LNCAP (cell line): Measurements from ENCODE around the gene NAP1L4.

Experiments used
- TF ChIP-seq, protein P1 (sequence below): fragments of 450-650 bp; IDR thresholded peaks from 2 replicates; pipeline ENCODE4 v1.5.1; 2017; ENCODE audit warnings: mild to moderate bottlenecking

NAP1L4 gene

DNA sequence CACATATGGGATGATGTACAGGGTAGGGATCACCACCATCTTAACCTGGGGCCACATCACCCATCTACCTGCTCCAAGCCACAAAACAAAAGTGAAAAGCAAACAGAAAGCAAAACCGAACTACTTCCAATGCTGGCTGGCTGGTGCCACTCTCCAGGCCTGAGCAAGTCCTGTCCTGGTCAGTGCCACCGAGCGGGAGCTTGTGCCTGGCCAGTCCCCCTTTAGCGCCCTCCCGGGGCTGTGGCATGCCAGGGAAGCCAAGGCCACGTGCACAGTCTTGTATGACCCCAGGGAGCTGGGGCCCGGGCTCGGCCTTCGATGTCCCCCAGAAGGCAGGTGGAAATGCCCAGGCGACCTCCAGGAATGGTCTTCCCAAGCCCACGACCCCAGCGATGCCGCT lies 17.9 kb upstream of the NAP1L4 start:
- TF ChIP-seq, protein P1, sequence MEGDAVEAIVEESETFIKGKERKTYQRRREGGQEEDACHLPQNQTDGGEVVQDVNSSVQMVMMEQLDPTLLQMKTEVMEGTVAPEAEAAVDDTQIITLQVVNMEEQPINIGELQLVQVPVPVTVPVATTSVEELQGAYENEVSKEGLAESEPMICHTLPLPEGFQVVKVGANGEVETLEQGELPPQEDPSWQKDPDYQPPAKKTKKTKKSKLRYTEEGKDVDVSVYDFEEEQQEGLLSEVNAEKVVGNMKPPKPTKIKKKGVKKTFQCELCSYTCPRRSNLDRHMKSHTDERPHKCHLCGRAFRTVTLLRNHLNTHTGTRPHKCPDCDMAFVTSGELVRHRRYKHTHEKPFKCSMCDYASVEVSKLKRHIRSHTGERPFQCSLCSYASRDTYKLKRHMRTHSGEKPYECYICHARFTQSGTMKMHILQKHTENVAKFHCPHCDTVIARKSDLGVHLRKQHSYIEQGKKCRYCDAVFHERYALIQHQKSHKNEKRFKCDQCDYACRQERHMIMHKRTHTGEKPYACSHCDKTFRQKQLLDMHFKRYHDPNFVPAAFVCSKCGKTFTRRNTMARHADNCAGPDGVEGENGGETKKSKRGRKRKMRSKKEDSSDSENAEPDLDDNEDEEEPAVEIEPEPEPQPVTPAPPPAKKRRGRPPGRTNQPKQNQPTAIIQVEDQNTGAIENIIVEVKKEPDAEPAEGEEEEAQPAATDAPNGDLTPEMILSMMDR: no peak

DNA sequence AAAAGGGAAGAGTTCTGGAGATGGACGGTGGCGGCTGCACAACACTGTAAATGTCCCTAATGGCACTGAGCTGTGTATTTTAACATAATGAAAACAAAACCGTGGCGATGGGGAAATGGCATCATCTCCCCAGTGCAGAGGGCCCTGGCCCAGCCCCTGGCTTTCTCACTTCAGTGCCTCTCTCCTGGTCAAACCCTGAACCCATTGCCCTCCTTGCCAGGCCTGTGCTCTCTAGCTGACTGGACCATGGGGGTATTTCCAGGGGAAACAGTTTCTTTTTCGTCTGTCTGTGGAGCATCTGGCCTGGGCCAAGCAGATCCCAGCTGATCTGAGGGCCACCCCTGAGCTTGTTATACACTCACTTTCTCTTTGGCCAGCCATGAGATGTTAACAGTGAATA lies 17.4 kb upstream of the NAP1L4 start:
- TF ChIP-seq, protein P1: no peak

DNA sequence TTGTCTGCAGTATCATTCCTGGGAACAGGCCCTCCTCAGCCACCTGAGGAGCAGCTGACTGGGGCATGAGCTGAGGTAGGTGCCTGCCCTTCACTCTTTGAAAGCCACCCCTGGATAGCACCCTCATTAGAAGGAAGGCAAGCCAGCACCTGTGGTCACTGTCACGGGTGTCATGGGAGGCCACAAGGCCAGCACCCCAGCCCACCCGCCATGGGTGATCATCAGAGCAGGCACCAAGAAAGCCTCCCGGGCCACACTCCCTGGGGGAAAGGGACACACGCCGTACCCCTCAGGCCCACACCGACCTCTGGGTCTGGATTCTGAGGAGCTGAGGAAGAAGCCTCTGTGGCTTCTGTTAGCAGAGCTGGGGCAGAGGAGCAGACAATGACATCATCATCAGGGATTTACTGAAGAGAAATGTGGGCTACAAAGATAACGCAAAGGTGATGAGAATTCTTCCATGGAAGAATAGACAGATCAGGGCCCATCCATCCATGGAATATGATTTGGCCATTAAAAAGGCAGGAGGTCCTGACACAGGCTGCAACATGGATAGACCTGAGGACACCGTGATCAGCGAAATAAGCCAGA lies 16.7 kb upstream of the NAP1L4 start:
- TF ChIP-seq, protein P1: no peak

DNA sequence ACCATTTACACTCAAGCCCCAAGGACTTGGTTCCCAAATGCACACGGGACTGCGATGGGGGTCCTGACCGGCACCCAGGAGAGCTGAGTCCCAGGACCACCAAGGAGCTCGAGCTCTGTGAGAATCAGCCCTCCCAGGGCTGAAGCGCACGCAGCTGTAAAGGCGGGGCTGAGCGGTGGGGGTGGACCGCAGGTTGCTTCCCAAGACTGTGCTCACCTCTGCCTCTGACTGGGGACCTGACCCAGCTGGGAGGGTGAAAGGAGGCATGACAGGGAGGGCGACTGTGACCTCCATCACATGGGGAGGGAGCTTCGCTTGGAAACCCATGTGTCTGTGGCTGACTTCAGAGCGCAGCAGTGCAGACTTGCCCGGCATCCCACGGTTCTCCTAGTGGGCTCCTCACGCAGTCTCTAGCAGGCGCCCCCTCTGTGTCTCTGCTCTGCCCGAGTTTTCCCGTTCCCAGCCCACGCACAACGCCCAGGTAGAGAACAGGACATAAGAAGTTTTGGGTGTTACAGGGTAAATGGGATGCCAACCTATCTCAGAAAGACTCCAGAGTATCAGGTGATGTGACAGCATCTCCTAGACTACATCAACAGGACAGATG lies 15.4 kb upstream of the NAP1L4 start:
- TF ChIP-seq, protein P1: no peak

DNA sequence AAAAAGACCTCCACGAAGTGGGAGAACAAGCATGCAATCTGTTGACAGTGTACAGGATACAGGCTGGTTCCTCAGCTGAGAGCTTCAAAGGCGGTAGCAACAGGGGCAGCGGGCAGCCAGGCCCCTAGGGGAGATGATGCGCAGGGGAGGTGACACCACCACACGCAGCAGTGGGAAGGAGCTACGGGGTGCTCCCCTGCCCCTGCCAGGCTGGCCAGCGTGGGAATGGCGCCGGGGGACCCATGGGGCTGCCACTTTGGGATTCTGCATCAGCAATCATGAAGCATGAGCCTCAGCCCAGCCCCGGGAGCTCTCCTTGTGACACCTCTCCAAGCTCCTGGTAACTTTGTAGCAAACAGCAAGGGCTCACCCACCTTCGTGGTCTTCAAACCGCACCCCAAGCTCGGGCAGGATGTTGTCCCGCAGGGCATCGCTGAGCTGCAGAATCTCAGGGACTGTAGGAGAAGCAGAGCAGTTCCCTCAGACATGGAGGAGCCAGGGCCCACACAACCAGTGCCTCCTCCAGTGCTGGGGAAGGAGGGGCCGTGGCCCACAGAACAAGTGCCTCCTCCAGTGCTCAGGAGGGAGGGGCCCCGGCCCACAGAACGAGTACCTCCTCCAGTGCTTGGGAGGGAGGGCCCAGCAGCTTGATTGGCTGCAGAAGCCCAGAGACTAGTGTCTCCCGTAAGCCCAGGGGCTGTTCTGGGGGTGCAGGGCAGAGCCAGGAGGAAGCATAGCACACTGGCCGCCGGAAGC lies 14.6 kb upstream of the NAP1L4 start:
- TF ChIP-seq, protein P1: no peak

DNA sequence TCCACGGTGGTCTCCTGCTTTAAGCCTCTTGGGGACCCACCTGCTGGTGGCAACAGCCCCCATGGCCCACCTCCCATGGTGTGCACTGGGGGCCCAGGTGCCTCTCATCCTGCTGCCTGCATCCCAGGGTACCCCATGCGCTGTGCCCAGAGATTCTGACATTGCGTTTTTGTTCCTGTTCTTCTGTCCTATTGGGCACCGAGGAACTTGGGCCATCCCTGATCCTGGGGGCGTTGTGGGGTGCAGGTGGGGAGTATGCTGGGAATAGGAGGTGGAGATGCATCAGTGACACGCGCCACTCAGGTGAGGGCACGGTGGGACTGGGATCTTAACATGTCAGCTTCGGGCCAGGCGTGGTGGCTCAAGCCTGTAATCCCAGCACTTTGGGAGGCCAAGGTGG lies 12.4 kb upstream of the NAP1L4 start:
- TF ChIP-seq, protein P1: no peak

DNA sequence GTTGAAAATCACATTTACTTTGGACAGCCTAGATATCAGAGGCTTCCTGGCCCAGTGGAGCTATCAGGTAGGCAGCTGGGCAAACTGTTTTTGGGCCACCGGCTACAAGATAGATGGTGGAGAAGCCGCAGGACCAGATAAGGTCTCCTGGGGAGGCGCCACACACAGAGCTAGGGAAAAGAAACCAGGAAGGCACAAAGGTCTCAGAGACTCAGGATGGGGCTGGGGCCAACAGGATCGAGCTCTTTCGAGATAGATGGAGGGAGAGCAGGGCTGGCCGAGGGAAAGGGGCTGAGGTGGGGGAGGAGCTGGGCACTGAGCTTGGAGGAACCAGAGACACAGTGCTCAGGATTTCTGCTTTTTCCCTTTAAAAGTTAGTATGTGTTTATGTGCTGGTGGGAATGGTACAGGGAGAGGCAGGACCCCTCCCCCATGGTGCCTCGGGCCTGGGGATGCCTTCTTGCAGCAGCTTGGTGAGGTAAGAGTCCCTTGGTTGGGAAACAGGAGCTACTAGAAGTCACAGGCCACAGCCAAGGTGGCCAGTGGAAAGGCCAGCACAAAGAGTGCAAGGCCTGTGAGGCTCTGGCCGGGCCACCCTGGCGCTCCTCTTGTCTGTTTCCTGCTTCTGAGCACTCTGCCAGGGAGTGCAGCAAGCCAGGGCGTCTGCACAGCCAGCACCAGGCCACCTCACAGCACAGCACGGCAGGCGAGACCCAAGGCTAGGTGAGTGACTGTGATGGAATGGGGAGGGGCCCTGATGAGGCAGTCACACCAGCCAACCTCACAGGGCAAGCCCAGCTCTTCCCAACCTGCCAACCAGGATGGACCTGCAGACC lies 11.5 kb upstream of the NAP1L4 start:
- TF ChIP-seq, protein P1: no peak
